ENCODE measurements around the gene OR6V1. TPM values are rescaled to one million over a fixed set of nuclear protein-coding genes. Genes with fewer than 3 reads are reported as not detected.

Gene OR6V1, protein sequence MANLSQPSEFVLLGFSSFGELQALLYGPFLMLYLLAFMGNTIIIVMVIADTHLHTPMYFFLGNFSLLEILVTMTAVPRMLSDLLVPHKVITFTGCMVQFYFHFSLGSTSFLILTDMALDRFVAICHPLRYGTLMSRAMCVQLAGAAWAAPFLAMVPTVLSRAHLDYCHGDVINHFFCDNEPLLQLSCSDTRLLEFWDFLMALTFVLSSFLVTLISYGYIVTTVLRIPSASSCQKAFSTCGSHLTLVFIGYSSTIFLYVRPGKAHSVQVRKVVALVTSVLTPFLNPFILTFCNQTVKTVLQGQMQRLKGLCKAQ
- not detected for total RNA-seq

DNA sequence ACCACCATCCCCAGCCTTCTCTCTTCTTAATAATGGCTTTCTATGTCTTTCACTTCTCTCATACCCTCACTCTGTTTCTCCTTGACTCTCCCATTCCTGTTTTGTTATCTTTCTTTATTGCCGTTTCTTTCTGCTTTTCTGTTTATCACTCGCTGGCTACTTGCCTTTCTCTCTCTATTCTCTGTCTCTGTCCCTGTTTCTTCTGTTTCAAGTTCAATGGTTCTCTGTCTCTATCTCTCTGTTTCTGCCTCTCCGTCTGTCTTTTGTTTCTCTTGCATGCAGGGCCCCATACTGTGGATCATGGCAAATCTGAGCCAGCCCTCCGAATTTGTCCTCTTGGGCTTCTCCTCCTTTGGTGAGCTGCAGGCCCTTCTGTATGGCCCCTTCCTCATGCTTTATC, at the start of gene OR6V1:
Gene OR6V1 (plus strand): TSS at position 301 of the 400 bp plus-strand sequence. CDS start 0 bp downstream, at position 301.
- CTCF ChIA-PET, result interaction anchor here (1.1 kb wide), 1 partner anchor 70 kb away, joined by 3 read pairs; no protein-coding TSS in a partner anchor
- no peak for ATAC-seq
- no peak for DNase-seq
- no peaks in the 10 kb centered on the region for H3K4me1 Mint-ChIP-seq
- no peaks in the 10 kb centered on the region for H3K36me3 Mint-ChIP-seq
- peaks cover 13% of the 10 kb centered on the region for H3K27me3 Mint-ChIP-seq
- H3K4me3 Mint-ChIP-seq, result no peak within 1 kb of the TSS
- no peak within 1 kb of the TSS for H3K27ac Mint-ChIP-seq
- no peaks in the 10 kb centered on the region for H3K9me3 Mint-ChIP-seq (ENCODE audit: low read depth)

DNA sequence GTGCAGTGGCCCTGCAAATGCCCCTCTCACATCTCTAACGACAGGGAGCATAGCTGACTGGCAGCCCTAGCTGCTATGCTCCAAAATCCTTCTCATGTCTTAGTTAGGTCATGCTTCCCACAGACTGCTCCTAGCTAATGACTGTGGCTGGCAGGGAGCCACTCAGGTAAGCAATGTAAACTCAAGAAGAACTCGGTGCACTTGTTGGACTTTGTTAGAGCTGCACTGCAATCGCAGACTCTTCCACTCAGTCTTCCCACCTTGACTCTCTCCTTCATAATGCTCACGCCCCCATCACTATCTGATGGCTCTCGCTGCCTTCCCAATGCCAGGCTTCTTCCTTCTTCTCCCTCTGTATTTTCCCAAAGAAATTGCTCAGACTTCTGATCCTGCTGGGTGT, 49.2 kb upstream of the OR6V1 start:
- Mint-ChIP-seq H3K27ac (no peak overlapping the region), H3K4me3 (no peak overlapping the region), H3K4me1 (peaks cover 10% of the 10 kb centered on the region), H3K9me3 (ENCODE audit: low read depth) (no peaks in the 10 kb centered on the region), H3K27me3 (peaks cover 16% of the 10 kb centered on the region), H3K36me3 (peaks cover 1% of the 10 kb centered on the region)
- ATAC-seq, result no peak
- DNase-seq, result no peak
- CTCF ChIA-PET, result interaction anchor here (0.8 to 12.1 kb wide), 28 partner anchors 8 to 703 kb away, joined by 3 to 276 read pairs (median 4); partner anchors contain the start of genes EPHB6 and TAS2R40

DNA sequence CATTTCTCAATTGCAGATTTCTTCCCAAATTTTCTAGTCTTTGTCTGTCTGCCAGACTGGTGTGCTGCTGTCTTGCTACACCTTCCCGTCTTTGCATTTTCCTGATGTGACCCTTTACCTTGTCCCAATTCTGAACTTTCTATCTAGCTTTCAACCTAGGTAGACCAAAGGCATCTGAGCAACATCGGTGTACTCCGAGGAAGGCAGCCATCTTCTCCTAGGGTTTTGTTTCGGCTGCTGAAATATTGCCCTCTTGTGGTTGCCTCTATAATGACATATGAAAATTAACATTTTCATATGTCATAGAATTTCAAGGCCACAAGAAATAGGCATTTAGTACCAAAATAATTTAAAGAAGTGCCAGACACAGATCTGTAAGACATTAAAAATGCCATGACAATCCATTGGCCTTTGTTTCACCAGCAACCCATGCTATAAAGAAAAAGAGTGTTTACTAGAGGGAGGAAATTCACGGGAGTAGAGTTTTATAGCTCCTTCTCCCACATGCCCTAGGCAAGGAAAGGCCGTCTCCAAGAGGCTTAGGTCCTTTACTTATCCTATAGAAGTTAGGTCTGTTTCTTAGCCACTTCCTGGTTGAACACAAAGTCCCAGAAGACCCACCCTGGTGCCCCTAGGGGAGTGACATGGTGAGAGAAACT, 48.6 kb upstream of the OR6V1 start:
- peak overlapping the region; percentile 38 for H3K27ac Mint-ChIP-seq
- peaks cover 18% of the 10 kb centered on the region for H3K27me3 Mint-ChIP-seq
- no peak for DNase-seq

DNA sequence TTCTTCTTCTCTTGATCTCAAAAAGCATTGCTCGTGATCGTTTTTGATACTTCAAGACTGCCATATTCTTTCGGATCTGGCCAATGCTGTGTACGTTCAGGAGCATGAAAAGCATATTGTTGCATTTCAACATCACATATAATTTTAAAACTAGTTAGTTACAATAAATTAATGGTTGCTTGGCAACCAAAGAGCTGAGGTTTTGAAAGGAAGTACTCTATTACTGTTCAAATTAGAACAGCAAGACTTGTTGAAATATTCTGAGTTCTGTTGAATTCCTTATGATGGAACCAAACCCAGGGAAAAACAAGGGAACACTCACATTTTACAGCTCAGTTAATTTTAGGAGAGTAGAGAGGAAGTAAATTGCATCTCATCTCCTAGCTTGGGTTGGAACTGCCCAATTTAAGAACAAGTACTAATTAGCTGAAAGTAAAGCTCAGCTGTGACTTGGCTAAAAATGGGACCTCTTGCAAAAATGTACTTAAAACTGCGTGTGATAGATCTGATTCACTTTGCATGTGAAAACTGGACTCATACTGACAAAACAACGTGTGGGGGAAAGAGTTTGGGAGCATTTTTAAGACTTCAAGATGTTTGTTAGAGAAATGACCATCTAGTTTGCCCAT, 46.4 kb upstream of the OR6V1 start:
- Mint-ChIP-seq H3K4me3 (no peak overlapping the region), H3K4me1 (peaks cover 11% of the 10 kb centered on the region), H3K27me3 (peaks cover 20% of the 10 kb centered on the region), H3K36me3 (peaks cover 1% of the 10 kb centered on the region), H3K27ac (no peak overlapping the region), H3K9me3 (ENCODE audit: low read depth) (no peaks in the 10 kb centered on the region)
- DNase-seq, result no peak
- CTCF ChIA-PET, result interaction anchor here (0.8 to 12.1 kb wide), 10 partner anchors 8 to 1029 kb away, joined by 3 to 276 read pairs (median 4); partner anchors contain the start of genes EPHB6 and TAS2R40
- no peak for ATAC-seq

More for the DNA sequence above, 48.6 kb upstream of the OR6V1 start:
- CTCF ChIA-PET, result interaction anchor here (0.7 to 12.1 kb wide), 29 partner anchors 9 to 704 kb away, joined by 3 to 276 read pairs (median 4); partner anchors contain the start of genes EPHB6 and TAS2R40
- Mint-ChIP-seq H3K4me1 (peaks cover 11% of the 10 kb centered on the region), H3K9me3 (ENCODE audit: low read depth) (no peaks in the 10 kb centered on the region), H3K4me3 (peak overlapping the region; percentile 65), H3K36me3 (peaks cover 1% of the 10 kb centered on the region)
- peak; percentile 77 for ATAC-seq

DNA sequence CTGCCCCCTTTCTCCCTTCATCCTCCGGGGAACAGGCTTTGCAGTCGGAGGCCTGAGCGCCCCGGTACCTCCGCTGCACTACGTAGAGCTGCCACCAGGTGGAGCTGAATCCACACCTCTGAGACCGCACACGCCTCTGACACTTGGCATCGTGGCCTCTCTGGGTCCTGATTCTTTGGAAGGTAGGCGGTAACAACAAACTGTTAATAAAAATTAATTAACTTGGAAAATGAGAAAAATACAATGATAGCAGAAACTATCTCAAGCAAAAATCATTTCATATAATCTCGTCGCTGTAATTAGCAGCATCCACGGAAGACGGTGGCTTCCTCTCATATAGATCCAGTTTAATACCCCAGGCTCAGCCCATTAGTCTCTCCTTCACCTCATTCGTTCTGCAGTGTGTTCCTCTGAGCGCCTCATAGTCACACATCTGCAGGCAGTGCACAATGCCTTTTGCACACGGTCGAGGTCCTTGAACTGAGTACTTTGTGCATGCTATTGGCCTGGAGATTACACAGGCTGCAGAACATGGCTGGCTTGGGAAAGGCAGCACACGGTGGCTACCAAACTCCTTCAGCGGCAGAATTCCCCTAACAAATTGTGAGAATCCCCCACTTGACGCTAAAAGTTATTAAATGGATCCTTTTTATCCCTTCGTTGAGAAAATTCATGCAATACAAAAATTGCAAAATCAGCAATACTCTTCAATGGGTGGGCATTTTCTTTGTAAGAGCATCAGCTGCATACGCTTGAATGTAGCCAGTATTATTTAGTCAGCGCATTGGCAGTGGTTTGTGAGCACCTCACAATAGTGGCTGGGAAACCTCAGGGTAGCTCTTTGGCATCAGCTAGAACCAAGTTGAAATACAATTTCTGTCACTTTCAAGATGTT, 43.9 kb upstream of the OR6V1 start:
- no peak overlapping the region for H3K4me3 Mint-ChIP-seq
- DNase-seq (peak; percentile 83), ATAC-seq (peak; percentile 86)
- H3K4me1 Mint-ChIP-seq, result peaks cover 6% of the 10 kb centered on the region
- peaks cover 20% of the 10 kb centered on the region for H3K27me3 Mint-ChIP-seq
- CTCF ChIA-PET, result interaction anchor here (0.9 to 12.1 kb wide), 16 partner anchors 8 to 398 kb away, joined by 3 to 276 read pairs (median 3); partner anchors contain the start of gene TAS2R40
- H3K9me3 Mint-ChIP-seq (ENCODE audit: low read depth), result no peaks in the 10 kb centered on the region
- peaks cover 1% of the 10 kb centered on the region for H3K36me3 Mint-ChIP-seq
- H3K27ac Mint-ChIP-seq, result no peak overlapping the region

DNA sequence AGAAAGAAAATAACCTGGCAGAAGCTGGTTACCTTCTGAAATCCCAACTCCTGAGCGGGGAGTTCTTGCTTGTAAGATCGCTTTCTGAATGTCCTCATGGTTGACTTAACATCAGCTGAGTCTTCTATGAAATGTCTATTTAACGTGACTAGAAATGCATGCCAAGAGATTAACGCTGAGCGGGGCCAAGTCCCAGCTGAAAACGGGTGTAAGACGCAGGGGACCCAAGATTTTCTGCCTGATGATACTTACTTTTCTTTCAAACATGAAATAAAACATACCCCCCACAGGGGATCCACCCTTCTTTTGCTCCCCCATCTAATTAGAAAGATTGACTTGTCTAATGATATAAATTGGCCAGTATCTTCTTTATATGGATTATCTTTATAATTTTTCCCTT, 40.1 kb upstream of the OR6V1 start:
- H3K27ac Mint-ChIP-seq, result no peak overlapping the region
- H3K4me1 Mint-ChIP-seq, result peaks cover 3% of the 10 kb centered on the region
- no peaks in the 10 kb centered on the region for H3K36me3 Mint-ChIP-seq
- CTCF ChIA-PET, result interaction anchor here (1.0 to 12.1 kb wide), 2 partner anchors 132 to 206 kb away, joined by 4 to 276 read pairs; partner anchors contain the start of gene TAS2R40
- no peak for ATAC-seq
- DNase-seq, result no peak
- no peaks in the 10 kb centered on the region for H3K9me3 Mint-ChIP-seq (ENCODE audit: low read depth)
- no peak overlapping the region for H3K4me3 Mint-ChIP-seq
- peaks cover 32% of the 10 kb centered on the region for H3K27me3 Mint-ChIP-seq

DNA sequence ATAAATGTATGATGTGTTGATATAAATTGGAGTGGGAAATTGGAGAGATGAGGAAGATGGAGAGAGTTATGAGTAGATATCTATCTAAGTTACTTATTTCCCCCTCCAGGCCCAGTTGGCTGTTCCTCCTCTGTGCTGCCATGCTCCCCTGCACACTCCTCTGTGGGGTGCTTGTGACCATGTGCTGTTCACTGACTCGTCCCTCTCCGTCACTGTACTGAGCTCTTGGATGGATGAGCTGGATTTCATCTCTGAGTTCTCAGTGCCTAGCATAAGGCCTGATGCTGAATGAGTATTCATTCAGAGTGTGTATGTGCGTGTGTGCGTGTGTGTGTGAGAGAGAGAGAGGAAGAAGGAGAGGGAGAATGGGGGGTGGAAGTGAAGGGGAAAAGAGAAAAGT, 39.7 kb upstream of the OR6V1 start:
- ATAC-seq (no peak), DNase-seq (no peak)
- Mint-ChIP-seq H3K9me3 (ENCODE audit: low read depth) (no peaks in the 10 kb centered on the region), H3K27me3 (peaks cover 33% of the 10 kb centered on the region), H3K27ac (no peak overlapping the region), H3K36me3 (no peaks in the 10 kb centered on the region), H3K4me3 (no peak overlapping the region), H3K4me1 (peaks cover 3% of the 10 kb centered on the region)
- CTCF ChIA-PET, result interaction anchor here (1.0 to 12.1 kb wide), 2 partner anchors 132 to 206 kb away, joined by 4 to 276 read pairs; partner anchors contain the start of gene TAS2R40

DNA sequence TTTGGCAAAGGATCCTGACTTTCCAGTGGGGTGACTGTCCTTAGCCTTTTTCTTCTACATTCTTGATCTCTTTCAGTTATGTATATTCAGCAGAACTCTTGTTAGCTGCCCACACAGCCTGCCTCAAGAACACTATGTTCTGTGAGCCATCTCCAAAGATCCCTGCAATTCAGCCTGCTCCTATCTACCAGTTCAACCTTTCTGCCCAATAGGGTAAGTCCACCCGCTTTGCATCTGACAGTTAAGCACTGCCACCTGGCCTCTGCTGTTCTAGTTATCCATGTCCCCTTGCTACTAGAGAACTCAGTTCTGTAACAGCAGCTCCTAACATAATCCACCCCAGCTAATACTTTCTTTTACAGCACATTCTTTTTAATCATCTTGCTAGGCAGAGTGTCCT, 38.7 kb upstream of the OR6V1 start:
- ATAC-seq (no peak), DNase-seq (no peak)
- Mint-ChIP-seq H3K27me3 (peaks cover 31% of the 10 kb centered on the region), H3K27ac (no peak overlapping the region), H3K4me1 (no peaks in the 10 kb centered on the region), H3K36me3 (no peaks in the 10 kb centered on the region), H3K9me3 (ENCODE audit: low read depth) (no peaks in the 10 kb centered on the region), H3K4me3 (no peak overlapping the region)
- CTCF ChIA-PET, result interaction anchor here (0.8 to 4.9 kb wide), 3 partner anchors 8 to 202 kb away, joined by 3 to 24 read pairs (median 4); no protein-coding TSS in a partner anchor

DNA sequence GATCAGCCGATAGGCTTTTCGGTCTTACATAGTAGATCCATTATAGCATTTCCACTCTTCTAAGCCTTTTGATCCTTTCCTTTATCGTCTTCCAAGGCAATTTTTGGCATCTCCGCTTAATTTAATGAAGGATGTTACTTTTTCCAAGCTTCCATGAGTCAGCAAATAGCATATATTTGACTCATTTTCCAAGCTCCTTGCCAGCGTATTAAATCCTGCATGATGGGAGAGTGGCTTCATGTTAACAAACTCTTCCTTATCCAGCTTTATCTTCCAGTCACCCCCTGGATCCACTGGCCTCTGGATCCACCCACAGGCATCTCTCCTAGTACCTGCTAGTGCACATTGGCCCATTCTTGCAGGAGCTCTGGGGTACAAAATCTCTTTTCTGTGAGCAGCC, 38.2 kb upstream of the OR6V1 start:
- DNase-seq (no peak), ATAC-seq (no peak)
- H3K27me3 Mint-ChIP-seq, result peaks cover 33% of the 10 kb centered on the region
- no peak overlapping the region for H3K4me3 Mint-ChIP-seq
- no peaks in the 10 kb centered on the region for H3K9me3 Mint-ChIP-seq (ENCODE audit: low read depth)
- CTCF ChIA-PET, result interaction anchor here (0.8 to 4.9 kb wide), 3 partner anchors 8 to 201 kb away, joined by 3 to 24 read pairs (median 4); no protein-coding TSS in a partner anchor
- H3K4me1 Mint-ChIP-seq, result no peaks in the 10 kb centered on the region
- H3K36me3 Mint-ChIP-seq, result no peaks in the 10 kb centered on the region
- no peak overlapping the region for H3K27ac Mint-ChIP-seq

DNA sequence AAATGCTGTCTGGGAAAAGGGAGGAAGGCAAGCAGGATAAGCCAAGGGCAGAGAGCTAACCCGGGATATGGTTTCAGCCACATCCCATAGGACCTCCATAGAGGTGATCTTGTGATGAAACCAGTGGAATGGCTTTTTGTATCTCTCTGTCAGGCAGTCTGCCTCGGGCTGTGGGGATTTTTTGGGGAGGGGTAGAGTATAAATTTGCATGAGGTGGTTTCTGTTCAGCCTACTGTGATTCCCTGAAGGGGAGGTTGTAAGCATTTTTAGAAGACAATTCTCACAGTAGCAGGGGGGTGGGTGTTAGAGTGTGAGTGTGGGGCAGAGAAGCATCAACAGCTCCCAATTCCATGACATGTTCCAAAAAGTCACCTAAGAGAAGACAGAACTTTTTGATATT, 37.1 kb upstream of the OR6V1 start:
- H3K9me3 Mint-ChIP-seq (ENCODE audit: low read depth), result no peaks in the 10 kb centered on the region
- no peak for DNase-seq
- H3K27me3 Mint-ChIP-seq, result peaks cover 38% of the 10 kb centered on the region
- ATAC-seq, result no peak
- no peaks in the 10 kb centered on the region for H3K4me1 Mint-ChIP-seq
- no peak overlapping the region for H3K27ac Mint-ChIP-seq
- CTCF ChIA-PET, result interaction anchor here (4.7 to 4.9 kb wide), 2 partner anchors 10 to 200 kb away, joined by 24 to 54 read pairs; no protein-coding TSS in a partner anchor
- H3K36me3 Mint-ChIP-seq, result no peaks in the 10 kb centered on the region
- H3K4me3 Mint-ChIP-seq, result no peak overlapping the region

DNA sequence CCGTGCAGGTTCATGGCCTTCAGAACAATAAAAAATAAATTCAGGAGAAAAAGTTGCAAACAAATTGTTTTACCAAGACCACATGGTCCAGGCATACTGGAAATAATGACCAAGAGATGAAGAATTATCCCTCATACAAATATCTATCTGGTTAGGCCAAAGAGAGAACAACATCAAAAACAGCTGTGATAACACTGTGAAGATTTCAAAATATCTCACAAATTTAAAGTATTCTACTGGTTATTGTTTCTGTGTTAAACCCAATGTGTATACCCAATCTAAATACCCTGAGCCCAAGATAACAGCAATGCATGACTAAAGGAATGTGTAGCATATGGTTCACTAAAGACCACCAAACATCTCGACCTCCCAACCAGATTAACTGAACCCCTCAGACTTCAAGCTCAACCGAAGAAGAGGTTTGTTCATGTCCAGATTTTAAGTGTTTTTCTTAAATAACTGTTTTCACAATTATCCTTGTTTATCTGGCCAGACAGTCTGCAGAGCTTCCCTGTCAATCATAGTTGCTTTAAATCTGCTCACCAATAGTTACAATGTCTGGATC, 36.1 kb upstream of the OR6V1 start:
- no peaks in the 10 kb centered on the region for H3K9me3 Mint-ChIP-seq (ENCODE audit: low read depth)
- ATAC-seq, result no peak
- CTCF ChIA-PET, result interaction anchor here (4.7 to 4.9 kb wide), 2 partner anchors 11 to 199 kb away, joined by 24 to 54 read pairs; no protein-coding TSS in a partner anchor
- H3K4me3 Mint-ChIP-seq, result no peak overlapping the region
- H3K27me3 Mint-ChIP-seq, result peaks cover 38% of the 10 kb centered on the region
- no peak for DNase-seq
- no peak overlapping the region for H3K27ac Mint-ChIP-seq
- no peaks in the 10 kb centered on the region for H3K4me1 Mint-ChIP-seq
- H3K36me3 Mint-ChIP-seq, result no peaks in the 10 kb centered on the region

DNA sequence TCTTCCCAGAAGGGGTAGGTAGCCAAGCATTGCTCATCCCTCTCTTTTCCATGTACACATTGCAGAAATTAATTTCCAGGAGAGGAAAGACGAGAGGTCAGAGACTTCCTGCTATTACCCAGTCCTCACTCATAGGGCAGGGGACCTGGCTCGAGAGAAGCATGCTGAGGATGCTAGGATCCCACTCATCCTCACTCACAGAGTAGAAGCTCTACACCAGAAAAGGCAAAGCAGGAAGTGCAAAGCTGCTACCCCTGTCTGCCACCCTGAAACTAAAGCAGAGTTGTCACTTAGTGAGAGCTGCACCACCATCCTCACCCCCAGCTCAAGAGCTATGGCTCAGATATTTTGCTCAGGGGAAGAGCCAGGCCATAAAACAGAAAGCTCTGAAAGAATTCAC, 35.1 kb upstream of the OR6V1 start:
- Mint-ChIP-seq H3K4me1 (no peaks in the 10 kb centered on the region), H3K27me3 (peaks cover 40% of the 10 kb centered on the region)

More for the DNA sequence above, 35.1 kb upstream of the OR6V1 start:
- no peak for ATAC-seq
- Mint-ChIP-seq H3K27ac (no peak overlapping the region), H3K9me3 (ENCODE audit: low read depth) (no peaks in the 10 kb centered on the region), H3K4me3 (no peak overlapping the region), H3K36me3 (no peaks in the 10 kb centered on the region)
- DNase-seq, result no peak
- CTCF ChIA-PET, result interaction anchor here (1.1 to 4.9 kb wide), 3 partner anchors 12 to 198 kb away, joined by 3 to 54 read pairs (median 24); no protein-coding TSS in a partner anchor
